HG03457 (cell line): ENCODE data around the gene PHACTR1.

Experiments used
- ATAC-seq: cut with Tn5 transposase; IDR thresholded peaks from one replicate; pipeline ENCODE4 v1.9.1; 2021; ENCODE audit warnings: moderate number of reproducible peaks; ENCODE audit not compliant: unreplicated experiment

Gene PHACTR1

DNA sequence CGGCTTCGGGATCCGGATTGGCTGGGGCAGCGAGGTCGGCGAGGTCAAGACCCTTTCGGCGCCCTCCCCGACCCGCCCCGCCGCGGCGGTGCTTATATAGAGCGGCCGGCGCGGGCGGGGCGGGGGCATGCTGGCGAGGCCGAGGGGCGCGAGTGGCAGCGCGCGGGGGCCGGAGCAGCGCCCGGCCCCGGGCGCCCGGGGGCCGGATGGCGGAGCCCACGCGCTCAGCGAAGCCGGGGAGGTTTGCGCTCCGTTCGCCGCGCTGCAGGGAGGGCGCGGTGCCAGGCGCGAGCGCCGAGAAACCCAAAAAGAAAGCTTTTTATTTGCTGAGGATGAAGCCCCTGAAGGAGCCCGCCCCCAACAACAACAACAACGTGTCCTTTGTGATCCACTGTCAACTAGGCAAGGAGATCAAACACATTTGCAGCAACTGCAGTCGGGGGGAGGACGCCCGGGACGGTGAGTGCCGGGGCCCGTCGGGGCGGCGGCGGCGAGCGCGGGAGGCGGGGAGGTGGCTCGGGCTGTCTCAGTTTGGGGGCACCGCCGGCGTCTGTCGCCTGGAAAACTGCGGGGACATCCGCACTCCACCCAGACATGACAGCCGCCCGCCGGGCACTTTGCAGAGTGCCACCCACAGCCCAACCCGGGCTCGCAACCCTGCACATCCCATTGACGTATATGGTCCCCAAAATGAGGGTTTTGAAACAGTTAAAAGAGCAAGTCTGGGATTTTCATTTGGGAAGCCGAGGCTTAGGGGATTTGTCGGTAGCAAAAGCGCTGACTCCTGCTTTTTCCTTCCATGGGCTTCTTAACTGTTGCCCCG is 297.3 kb downstream of the PHACTR1 start:
- ATAC-seq, result no peak

DNA sequence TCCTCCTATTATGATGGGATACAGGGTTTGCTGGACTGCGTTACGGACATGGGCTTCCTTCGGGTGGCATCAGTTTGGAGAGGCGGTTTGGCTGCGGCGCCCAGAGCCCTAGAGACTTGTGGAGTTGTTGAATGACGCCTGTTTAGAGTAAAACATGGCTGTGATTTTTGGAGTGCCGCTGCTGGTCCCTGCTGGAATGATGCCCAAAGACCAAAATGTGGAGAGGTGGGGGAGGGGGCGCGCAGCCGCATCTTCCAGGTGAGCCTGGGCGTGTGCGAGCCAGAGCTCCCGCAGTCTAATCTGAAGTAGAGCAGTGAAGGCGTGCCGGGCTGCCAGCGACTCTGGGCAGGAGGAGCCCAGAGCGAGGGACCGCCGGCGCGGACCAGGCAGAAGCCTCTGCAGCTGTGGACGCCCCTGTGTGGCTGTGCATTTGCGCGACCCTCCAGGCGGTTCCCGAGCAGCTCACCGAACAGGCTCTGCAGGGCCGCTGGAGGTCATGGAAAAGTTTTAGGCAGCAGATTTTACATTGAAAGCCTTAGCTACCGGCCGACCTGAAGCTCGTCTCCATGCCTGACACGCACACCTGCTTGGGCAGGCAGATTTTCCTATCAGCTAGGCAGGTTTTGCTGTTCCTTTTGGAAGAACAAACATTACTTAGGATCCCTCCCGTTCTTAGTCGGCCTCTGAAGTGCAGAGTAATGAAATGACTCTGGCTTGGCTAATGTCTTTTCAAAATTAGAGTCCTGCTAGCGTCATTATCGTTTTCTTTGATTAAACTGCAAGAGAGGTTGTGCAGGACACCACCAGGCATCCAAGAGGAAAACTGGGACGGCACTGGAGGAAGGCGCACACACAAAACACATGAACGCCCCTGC is 298.2 kb downstream of the PHACTR1 start:
- ATAC-seq, result no peak

DNA sequence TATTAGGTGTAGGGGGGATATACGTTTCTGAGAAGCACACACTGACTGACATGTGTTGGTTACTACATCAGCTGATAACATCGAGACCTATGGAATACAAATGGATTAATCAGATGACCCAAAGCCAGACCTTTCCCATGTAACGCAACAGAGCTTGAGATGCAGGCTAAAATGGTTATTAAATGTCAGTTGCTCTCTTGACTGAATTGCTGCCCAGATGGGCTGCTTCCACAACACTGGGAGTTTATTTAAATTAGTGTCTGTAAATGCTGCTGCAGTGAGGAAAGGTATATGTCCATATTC is 298.8 kb downstream of the PHACTR1 start:
- no peak for ATAC-seq

DNA sequence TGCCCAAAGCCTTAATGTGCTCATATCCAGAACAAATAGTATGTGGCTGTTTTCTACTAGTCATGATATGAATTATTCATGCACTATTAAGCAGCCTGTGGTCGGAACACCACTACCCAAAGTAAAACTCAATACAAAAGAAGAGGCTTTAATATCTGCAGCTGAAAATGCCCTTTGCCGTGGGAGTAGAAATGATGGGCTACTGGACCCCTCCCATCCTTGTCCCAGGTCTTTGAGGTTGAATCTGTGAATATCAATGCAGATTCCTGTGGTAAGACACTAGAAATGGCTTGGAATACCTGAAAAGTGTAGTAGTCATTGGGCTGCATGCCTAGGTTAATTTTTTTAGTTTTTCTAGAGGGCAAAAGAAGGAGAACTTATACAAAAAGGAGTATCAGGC is 308.0 kb downstream of the PHACTR1 start:
- no peak for ATAC-seq

DNA sequence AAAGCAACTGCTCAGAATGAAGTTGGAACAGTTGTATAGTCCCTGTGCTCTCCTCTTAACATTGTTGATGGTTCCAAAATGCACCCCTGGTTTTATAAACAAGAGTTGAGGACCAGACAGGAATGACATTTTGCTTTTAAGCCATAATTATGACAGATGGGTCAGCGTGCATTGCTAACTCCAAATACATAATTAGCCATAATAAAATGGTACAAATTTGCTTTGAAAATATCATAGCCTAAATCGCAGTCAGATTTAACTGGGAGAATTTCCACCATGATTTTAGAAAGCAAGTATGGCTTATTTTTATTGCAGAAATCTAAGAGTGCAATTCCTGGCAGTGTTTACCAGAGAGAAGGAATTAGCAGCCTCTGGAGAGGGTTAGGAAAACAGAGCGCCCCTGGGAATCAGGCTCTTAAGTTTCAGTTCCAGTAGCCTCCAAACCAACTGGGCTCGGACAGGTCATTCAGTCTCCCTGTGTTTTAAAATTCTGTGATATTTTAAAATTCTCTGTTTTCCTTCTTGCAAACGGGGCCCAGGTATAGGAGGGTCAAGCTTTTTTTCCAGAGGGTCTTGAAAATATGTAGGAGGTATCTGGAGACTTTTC is 309.4 kb downstream of the PHACTR1 start:
- ATAC-seq, result no peak

DNA sequence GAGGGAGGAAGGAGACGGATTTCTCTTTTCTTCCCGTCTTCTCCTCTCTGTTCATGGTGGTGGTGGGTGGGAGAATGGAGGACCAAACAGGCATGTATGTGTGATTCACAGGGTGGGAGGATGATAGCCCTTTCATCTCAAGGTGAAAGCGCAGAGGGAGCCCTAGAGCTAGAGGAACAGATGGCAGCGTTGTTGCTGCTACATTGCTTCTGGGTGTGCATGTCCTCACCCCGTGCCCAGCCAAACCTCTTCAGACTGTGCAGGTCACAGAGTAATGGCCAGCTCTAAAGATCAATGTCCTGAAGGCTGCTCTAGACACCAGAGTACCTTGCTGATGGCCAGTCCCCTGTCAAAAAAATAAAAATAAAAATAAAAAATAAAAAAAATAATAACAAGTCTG is 310.0 kb downstream of the PHACTR1 start:
- no peak for ATAC-seq

DNA sequence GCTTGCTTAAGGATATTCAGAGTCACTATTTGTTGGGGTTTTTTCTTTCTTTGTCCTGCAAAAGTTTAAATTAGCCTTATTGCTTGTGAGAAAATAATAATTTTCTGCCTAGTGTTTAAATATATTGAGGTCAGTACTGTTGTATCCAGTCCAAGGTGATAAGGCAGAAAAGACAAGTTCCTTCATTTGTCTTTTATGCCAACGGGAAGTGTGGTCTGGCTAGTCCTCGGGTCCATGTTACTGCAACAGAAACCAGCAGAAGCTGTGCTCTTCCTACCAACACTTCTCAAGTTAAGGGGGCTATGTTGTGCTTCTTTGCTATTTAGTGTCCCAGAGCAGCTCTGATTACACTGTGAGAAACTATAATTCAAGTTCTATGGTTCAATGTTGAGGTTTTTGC is 310.6 kb downstream of the PHACTR1 start:
- no peak for ATAC-seq

DNA sequence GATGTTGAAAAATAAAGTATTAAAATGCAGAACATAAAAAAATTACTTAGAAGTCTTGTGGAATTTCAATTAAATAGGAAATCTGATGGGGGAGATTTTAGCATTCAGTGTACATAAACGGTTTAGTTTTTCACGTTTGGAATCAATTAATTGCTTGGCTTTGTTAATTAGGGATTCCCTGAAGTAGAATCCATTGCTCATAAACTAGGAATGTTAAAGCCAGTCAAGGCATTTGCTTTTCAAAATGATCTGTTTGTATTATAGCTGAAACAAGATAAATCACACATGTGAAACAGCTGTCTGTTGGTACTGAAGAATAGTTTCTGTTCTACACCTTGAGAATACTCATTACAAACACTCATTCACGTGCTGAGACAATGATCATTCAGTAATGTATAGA is 313.8 kb downstream of the PHACTR1 start:
- no peak for ATAC-seq

DNA sequence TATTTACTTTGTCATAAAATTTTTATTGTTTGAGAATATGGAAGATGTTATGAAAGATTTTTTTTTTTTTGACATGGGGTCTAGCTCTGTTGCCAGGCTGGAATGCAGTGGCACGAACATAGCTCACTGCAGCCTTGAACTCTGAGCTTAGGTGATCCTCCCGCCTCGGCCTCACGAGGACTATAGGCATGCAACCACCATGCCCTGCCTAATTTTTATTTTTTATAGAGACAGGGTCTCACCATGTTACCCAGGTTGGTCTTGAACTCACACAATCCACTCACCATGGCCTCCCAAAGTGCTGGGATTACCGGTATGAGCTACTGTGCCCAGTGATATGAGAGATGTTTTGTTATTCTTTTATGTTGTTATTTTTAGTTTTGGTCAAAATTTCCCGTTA is 316.0 kb downstream of the PHACTR1 start:
- ATAC-seq, result no peak

DNA sequence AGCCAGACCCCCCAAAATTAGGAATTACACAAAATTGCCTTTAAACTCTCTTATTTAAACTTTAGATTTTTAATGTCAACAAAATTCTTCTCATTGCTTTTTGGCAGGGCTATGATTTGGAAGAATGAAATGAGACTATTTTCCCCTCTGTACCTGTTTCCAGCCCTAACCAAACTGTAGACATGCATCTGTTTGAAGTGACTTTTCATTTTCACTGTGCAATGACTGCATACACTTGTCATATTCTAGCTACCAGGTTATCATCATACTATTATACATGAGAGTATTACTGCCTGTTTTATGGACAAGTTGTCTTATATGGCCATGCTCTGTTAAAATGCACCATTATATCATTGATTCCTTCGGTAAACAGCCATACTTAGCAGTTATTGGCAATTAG is 316.6 kb downstream of the PHACTR1 start:
- ATAC-seq, result no peak

DNA sequence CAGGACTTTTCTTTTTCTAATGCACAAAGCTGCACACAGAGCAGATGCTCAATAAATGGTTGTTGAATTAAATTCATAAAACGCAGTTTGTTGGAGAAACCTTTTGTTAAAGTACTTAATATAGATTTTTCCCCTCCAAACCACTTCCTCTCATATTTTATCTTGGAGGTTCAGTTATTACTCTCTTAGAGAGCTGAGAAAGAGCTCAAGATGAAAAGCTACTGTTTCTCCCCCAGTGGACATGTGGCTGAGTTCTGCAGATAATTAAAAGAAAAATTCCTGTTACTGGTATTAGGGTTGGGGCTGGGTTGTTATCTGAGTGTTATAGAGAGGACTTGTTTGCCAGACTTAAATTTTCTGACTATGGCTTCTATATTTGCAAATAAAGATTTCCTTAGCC is 317.7 kb downstream of the PHACTR1 start:
- no peak for ATAC-seq

DNA sequence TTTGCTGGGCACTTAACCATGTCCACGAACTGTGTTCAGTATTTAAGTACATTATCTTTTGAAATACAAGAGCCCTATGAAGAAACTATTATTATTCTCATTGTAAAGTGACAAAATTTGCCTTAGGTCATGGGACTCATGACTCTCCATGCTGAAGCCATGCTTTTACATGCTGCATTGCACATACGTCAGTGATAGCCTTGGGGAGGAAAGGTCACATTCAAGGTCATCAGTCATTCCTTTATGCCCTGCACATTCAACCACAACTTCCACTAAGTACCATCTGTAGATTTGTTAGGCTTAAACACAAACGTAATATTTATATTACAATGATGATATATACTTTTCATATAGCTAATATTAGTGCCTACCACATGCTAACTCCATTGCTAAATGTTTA is 319.0 kb downstream of the PHACTR1 start:
- ATAC-seq, result no peak

DNA sequence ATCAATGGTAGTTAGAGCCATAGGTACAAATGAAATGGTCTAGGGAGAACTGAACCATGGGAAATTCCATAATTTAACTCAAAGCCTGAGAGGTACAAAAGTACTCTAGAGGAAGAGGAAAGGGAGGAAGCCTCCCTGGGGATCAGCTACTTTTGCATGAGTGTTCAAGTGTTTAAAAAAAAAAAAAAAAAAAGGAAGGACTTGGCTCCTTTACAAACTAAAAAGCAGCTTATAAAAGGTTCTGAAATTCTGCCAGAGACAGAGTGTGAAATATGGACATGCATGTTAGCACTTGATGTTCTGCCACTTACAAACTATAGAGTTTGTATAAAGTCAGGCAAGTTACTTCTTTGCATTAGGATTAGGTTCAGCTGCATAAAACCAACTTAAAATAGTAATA is 321.7 kb downstream of the PHACTR1 start:
- no peak for ATAC-seq

DNA sequence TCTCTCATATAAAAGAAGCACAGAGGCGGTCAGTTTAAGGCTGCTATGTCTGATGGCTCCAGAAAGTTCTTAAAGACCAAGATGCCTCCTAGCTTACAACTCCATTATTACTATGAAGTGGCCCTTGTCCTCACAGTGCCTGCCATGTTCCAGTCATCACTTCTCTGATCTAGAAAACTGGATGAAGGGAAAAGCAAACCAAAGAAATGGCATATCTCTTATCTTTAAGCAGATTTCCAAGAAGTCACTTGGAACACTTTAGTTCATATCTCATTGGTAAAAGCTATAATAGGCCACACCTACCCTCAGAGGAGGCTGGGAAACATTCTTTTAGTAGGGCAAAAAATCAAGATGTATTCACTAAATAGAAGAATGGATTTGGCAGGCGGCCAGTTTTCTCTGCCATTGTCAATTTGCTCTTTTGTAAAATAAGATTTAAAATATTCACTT is 322.2 kb downstream of the PHACTR1 start:
- no peak for ATAC-seq

DNA sequence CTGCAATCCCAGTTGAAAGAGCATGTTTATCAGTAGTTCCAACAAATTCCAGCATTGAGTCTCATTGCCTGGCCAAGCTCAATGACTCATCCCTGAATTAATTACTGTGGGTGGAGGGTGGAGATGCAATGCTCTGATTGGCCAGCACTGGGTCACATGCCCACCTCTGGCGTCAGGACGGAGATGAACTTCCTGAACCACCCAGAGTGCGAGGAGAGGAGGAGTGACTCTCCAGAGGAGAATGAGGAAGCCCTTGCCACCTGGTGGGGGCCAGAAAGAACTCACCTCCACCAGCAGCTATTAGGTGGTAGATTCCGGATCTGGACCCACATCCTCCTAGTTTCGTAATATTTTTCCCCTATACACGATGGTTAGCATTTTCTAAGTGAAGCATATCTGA is 327.8 kb downstream of the PHACTR1 start:
- ATAC-seq, result no peak

DNA sequence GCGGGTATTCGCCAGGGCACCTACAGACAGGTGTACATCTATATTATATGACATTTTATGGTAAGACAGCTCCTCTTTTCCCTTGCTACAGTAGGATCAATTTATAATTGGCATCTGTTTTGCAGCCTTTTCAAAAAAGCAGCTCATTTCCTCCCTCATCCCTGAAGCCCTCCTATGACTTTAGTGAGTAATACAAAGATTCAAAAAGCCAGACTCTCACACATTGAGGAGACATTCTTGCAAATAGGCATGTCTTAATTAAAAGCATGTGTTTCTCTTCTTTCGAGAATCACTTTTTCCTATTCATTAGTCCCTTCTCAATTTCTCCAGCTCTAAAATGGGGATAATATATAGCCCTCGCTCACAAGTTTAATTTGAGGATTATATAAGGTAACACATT is 328.3 kb downstream of the PHACTR1 start:
- ATAC-seq, result no peak

DNA sequence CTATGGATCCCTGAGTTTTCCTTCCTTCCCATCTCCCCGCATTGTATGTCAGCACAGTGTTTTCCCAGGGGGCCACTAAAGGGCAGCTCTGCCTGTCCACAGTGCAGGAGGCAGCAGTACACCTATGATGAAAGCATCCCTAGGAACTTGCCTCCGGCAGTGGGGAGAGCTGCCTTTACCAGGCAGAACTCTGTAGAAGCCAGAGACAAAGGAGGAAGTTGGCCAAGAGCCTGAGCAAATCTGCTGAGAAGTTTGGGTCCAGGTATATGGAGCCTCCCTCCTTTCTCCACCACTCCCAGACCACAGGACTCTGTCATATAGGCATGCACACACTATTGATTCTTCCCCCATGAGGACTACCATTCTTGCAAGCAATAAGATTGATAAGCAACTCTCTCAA is 329.1 kb downstream of the PHACTR1 start:
- no peak for ATAC-seq

DNA sequence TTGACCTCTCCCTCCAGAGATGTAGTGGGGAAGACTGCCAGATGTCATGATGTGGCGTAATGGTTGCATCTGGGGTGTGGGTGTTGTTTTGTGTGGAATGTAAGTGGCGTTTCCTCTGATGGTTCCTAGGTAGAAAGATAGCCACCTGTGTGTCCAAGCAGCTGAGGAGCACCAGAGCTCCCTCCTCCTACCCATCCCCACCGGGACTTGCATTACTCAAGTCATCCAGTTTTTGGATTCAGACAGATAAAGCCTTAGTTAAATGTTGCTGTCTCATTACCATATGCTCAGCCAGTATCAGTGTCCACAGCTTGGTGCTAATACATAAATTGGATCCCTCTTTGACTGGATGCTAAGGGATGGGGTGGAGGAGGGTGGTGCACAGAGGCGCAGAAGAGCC is 329.5 kb downstream of the PHACTR1 start:
- ATAC-seq, result no peak

DNA sequence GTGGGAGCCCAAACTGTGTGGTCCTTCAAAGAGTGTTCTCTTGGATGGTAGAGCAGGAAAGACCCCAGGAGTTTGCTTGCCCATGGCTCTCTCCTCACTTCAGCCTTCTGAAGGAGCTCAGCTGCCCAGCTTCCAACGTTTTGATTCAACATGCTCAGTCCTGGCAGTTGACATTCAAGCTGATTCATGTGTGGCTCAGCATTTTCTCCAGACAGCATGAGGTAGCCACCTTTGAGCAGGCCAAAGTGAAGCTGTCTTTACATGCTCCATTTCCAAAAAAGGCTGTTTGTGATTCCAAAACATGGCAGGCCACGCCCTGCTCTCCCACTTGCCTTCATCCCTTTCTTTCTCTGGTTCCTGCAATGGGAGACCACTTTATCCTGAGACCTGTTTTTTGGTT is 331.5 kb downstream of the PHACTR1 start:
- ATAC-seq, result no peak

DNA sequence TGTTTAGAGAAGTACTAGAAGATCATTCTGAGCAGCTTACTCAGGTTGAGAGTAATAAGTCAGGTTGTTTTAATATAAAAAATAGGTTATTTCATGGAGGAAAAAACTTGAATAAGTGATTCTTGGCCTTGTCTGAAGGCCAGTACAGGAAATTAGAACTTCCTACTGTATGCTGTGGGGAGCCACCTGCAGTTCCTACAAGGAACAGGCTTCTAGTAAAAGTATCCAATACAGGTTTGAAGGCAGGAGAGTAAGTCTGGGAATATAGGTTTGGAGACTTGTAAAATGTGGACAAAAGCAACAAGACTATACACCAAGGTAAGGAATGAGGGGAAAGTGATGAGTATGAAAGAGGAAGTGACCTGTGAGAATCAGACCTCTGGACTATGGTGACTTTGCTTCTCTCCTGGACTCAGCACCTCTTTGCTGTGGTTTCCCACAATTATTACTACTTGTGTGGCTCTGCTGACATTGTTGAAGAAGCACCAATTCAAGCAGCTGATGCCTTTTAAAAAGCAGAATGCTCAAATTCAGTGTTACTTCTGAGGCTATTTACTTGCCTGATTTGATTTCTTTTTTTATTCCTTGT is 333.2 kb downstream of the PHACTR1 start:
- no peak for ATAC-seq

DNA sequence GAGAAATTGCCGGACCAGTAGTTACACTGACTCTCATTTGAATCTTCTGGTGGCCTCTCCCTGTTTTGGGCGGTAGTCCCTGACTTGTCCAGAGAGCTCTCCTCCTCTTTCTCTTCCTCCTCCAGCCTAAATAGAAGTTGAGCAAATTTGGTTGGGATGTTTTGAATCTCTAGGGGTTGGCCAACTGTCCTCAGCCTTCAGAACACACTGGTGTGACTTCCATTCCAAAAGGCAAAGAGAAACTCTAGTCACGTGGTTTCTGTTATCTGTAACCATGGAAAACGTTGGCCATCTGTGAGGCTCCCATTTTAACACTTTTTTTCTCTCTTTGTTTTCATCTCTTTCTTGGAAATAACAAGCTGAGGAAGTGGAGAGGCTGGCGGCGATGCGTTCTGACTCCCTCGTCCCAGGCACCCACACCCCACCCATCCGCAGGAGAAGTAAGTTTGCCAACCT is 336.5 kb downstream of the PHACTR1 start:
- no peak for ATAC-seq
